DOHH2 (cell line): Measurements from ENCODE around the gene GABRB2.

ENCODE experiments used
- H3F3A ChIP-seq: fragments of 200-600 bp; sonication (generic), shearing (Covaris generic); 2 replicates; pipeline ENCODE4 v1.6.0; 2016; ENCODE audit warnings: antibody characterized with exemption, mild to moderate bottlenecking; ENCODE audit not compliant: control insufficient read depth, insufficient read depth
- H3K27ac ChIP-seq: fragments of 200-600 bp; sonication (generic); 2 replicates; pipeline ENCODE4 v1.5.1; 2014; ENCODE audit warnings: low read depth, mild to moderate bottlenecking, low read length, moderate library complexity
- H3K27me3 ChIP-seq: fragments of 200-600 bp; sonication (generic); 2 replicates; pipeline ENCODE4 v1.6.1; 2014; ENCODE audit warnings: mild to moderate bottlenecking, low read length, mixed read lengths; ENCODE audit not compliant: control insufficient read depth
- H3K36me3 ChIP-seq: fragments of 200-600 bp; sonication (generic); 2 replicates; pipeline ENCODE4 v1.6.1; 2014; ENCODE audit warnings: mild to moderate bottlenecking, low read length, moderate library complexity, mixed read lengths; ENCODE audit not compliant: control insufficient read depth
- H3K4me1 ChIP-seq: fragments of 200-600 bp; sonication (generic); 2 replicates; pipeline ENCODE4 v1.6.1; 2014; ENCODE audit warnings: mild to moderate bottlenecking, low read length, mixed read lengths; ENCODE audit not compliant: control insufficient read depth
- H3K4me2 ChIP-seq: fragments of 200-600 bp; sonication (generic); 2 replicates; pipeline ENCODE4 v1.6.0; 2014; ENCODE audit warnings: mild to moderate bottlenecking, low read length, moderate library complexity
- H3K4me3 ChIP-seq: fragments of 200-600 bp; sonication (generic); 2 replicates; pipeline ENCODE4 v1.5.1; 2014; ENCODE audit warnings: mild to moderate bottlenecking, low read length, mixed read lengths
- H3K79me2 ChIP-seq: fragments of 200-600 bp; sonication (generic); 2 replicates; pipeline ENCODE4 v1.6.1; 2014; ENCODE audit warnings: mild to moderate bottlenecking, low read length, mixed read lengths; ENCODE audit not compliant: control insufficient read depth
- H3K9me2 ChIP-seq: fragments of 200-600 bp; sonication (generic); replicated peaks from 2 replicates; pipeline ENCODE4 v1.6.1; 2014; ENCODE audit warnings: mild to moderate bottlenecking, low read length, mixed read lengths; ENCODE audit not compliant: control insufficient read depth
- H3K9me3 ChIP-seq: fragments of 200-600 bp; sonication (generic); 2 replicates; pipeline ENCODE4 v1.6.1; 2014; ENCODE audit warnings: antibody characterized with exemption, low read length, mixed read lengths; ENCODE audit not compliant: control insufficient read depth, insufficient read depth
- H4K20me1 ChIP-seq: fragments of 200-600 bp; sonication (generic); 2 replicates; pipeline ENCODE4 v1.6.0; 2014; ENCODE audit warnings: low read depth, mild to moderate bottlenecking, antibody characterized with exemption, low read length, moderate library complexity; ENCODE audit not compliant: control insufficient read depth, insufficient read depth
- EZH2phosphoT487 ChIP-seq: fragments of 200-600 bp; sonication (generic); IDR thresholded peaks from 2 replicates; pipeline ENCODE4 v1.6.1; 2017; ENCODE audit warnings: borderline replicate concordance, mild to moderate bottlenecking, antibody characterized with exemption, low read length, moderate library complexity, mixed read lengths
- TF ChIP-seq, protein P1 (sequence below): fragments of 200-600 bp; sonication (generic); IDR thresholded peaks from one replicate; pipeline ENCODE4 v1.5.1; 2014; ENCODE audit warnings: antibody characterized with exemption, mild to moderate bottlenecking, low read depth, low read length; ENCODE audit not compliant: poor library complexity, severe bottlenecking

Gene GABRB2

DNA sequence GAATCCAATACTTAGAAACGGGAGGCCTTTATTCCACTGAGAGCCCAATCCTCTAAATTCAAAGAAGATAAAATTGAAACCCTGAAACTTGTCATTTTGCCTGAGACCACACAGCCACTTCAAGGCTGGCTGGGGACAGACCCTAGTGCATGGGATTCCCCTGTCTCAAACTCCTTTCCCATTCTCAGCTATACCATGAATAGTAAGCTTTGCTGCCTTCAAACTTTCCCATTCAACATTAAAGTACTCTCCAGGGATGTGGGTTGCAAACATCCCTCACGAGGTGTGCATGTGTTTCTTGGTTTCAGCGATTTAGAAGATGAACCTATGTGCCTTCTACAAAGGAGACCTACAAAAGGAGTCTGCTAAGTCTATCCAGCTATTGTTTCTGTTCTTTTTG is 64.6 kb downstream of the GABRB2 start:
- no peaks in the 10 kb centered on the region for H3K36me3 ChIP-seq
- no peak overlapping the region for H3K27ac ChIP-seq
- H4K20me1 ChIP-seq, result no peaks in the 10 kb centered on the region
- H3K79me2 ChIP-seq, result no peaks in the 10 kb centered on the region
- no peaks in the 10 kb centered on the region for H3K27me3 ChIP-seq
- H3K4me2 ChIP-seq, result no peak overlapping the region
- no peaks in the 10 kb centered on the region for H3F3A ChIP-seq
- TF ChIP-seq EZH2phosphoT487, result no peak
- TF ChIP-seq, protein P1, sequence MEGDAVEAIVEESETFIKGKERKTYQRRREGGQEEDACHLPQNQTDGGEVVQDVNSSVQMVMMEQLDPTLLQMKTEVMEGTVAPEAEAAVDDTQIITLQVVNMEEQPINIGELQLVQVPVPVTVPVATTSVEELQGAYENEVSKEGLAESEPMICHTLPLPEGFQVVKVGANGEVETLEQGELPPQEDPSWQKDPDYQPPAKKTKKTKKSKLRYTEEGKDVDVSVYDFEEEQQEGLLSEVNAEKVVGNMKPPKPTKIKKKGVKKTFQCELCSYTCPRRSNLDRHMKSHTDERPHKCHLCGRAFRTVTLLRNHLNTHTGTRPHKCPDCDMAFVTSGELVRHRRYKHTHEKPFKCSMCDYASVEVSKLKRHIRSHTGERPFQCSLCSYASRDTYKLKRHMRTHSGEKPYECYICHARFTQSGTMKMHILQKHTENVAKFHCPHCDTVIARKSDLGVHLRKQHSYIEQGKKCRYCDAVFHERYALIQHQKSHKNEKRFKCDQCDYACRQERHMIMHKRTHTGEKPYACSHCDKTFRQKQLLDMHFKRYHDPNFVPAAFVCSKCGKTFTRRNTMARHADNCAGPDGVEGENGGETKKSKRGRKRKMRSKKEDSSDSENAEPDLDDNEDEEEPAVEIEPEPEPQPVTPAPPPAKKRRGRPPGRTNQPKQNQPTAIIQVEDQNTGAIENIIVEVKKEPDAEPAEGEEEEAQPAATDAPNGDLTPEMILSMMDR, result no peak
- no peak overlapping the region for H3K4me3 ChIP-seq
- no peaks in the 10 kb centered on the region for H3K9me3 ChIP-seq
- H3K4me1 ChIP-seq, result no peaks in the 10 kb centered on the region
- H3K9me2 ChIP-seq, result no peaks in the 10 kb centered on the region

DNA sequence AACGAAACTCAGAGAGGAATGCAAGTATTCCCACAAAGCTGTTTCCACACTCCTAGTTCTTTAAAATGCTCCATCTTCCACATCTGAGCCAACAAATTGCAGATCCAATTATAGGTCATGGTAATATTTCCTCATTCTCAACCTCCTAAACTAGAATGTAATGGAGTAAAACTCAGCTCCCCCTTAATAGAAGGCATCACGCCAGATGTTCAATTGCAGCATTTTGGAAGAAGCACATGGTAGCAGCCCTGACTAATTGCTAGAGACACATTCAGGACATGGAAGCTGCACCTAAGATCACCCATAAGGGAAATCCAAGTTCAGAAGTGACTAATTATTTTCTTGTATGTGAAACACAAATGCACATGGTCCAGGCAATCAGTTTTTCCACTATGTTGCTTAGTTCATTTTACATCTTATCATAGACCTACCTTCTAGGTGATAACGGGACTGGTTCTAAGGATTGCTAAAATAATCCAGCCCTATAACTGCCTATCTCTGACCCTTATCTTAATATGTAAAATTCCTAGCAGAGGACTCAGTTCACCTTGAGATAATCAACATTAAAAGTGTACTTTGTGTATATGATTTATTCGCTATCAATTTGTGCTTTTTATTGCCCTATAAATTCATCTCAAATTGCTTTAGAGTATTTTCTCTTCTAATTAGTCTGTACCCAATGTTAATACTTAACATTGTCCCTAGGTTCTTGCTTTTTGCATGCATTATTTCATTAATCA is 75.1 kb downstream of the GABRB2 start:
- Histone ChIP-seq H3K27ac (no peak overlapping the region), H3K27me3 (no peaks in the 10 kb centered on the region), H4K20me1 (no peaks in the 10 kb centered on the region), H3K9me2 (no peaks in the 10 kb centered on the region), H3K79me2 (no peaks in the 10 kb centered on the region), H3K36me3 (no peaks in the 10 kb centered on the region), H3F3A (no peaks in the 10 kb centered on the region), H3K9me3 (no peaks in the 10 kb centered on the region), H3K4me3 (no peak overlapping the region), H3K4me2 (no peak overlapping the region), H3K4me1 (no peaks in the 10 kb centered on the region)
- TF ChIP-seq EZH2phosphoT487, result no peak
- TF ChIP-seq, protein P1, result no peak

DNA sequence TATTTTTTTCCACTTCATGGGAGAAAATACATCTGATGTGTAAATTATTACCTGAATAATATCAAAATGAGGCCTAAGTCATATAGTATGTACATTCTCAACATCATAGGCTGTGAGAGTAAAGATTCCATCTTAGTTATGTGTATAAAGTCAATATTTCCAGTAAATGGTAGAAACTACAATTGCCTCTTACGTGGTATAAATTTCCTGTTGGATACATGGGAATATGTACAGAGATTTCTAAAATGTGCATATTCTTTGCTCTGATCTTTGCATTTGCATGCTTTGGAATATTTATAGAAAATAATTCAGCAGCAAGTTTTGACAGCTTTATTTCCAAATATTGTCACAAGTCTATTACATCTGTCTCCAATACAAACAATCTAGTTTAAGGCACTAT is 78.8 kb downstream of the GABRB2 start:
- Histone ChIP-seq H3K4me3 (no peak overlapping the region), H3F3A (no peaks in the 10 kb centered on the region), H3K4me2 (no peak overlapping the region), H3K27ac (no peak overlapping the region), H3K36me3 (no peaks in the 10 kb centered on the region), H3K9me3 (no peaks in the 10 kb centered on the region), H4K20me1 (no peaks in the 10 kb centered on the region), H3K9me2 (no peaks in the 10 kb centered on the region), H3K79me2 (no peaks in the 10 kb centered on the region), H3K4me1 (0 out of 2 replicates have a peak, but pooled peaks cover 4% of the 10 kb centered on the region), H3K27me3 (no peaks in the 10 kb centered on the region)
- TF ChIP-seq, protein P1, result no peak
- TF ChIP-seq EZH2phosphoT487, result no peak
